RPMI7951 (cell line): ENCODE data around the gene ZNF138. TPM values are rescaled to one million over a fixed set of nuclear protein-coding genes. Genes with fewer than 3 reads are reported as not detected.
A peak's percentile ranks its signal among the peaks of the same experiment; 100 is the strongest.
"Not testable (repeated sequence)": the region's sequence is repeated elsewhere in the genome, so short reads cannot be mapped to it uniquely, and the experiment has no call there.

Source experiments
- DNase-seq: peaks from one replicate; pipeline ENCODE4 v3.0.0-alpha.2; 2012; ENCODE audit warnings: low read depth
- total RNA-seq: library from RNA; depleted of rRNA; stranded (reverse); fragments of >200 nt; shearing (Covaris generic); gene quantifications from 2 replicates; pipeline ENCODE4 v1.2.3, GENCODE V29; 2014; rRNA removed

ZNF138 gene
- total RNA-seq = 7.0 and 8.8 TPM in 2 replicates

DNA sequence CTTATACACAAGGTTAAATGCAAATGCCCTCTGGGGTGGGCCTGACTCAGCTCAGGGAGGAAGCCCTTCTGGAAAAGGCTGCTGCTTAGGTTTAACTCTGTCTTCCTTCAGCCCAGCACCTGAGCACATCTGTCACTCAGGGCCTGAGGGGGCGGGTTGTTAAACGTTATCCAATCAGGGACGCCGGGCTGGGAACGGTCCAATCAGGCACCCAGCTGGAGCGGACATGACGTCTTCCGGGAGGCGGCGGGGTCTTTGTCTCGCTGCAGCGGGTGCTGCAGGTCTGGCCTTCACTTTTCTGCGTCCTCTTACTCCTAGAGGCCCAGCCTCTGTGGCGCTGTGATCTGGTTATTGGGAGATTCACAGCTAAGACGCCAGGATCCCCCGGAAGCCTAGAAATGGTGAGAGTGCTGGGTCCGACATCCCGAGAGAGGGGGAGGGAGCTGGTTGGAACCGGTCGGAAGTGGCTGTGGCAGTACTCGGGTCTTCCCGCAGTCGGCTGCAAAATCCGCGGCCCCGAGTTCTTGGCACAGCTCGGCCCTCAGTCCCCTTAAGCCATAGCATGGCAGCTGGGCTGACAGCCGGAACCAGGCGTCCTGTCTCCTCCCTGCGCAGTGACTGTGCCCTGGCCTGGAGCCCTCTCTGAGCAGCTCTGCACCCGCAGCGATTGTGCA lies at the start of gene ZNF138:
ZNF138 (plus strand) TSS at position 258 of the 674 bp plus-strand sequence; CDS start at position 399, 141 bp downstream.
- peak; percentile 95 for DNase-seq

GRCh38 chr7:64744680-64745079 lies 49.5 kb upstream of the ZNF138 start:
- no peak for DNase-seq

DNA sequence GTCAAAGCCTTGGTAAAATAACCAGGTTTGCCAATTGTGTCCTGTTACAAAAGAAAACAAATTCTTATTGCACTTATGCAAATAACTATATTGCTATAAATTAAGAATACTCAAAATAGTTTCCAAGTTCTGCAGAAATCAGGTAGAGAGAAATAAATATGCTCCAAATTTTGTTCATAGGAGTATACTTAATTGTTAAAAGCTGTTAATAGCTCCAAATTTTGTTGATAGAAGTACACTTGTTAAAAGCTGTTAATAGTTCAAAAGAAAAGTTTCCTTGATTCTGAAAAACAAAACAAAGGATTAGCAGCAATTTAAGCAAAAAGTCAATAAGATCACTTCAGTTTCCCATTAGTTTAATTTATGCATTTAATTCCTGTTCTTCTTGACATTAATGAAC lies 46.4 kb upstream of the ZNF138 start:
- DNase-seq = no peak

- DNase-seq = no peak
Observed at GRCh38 chr7:64753032-64753431, 41.2 kb upstream of the ZNF138 start.

DNA sequence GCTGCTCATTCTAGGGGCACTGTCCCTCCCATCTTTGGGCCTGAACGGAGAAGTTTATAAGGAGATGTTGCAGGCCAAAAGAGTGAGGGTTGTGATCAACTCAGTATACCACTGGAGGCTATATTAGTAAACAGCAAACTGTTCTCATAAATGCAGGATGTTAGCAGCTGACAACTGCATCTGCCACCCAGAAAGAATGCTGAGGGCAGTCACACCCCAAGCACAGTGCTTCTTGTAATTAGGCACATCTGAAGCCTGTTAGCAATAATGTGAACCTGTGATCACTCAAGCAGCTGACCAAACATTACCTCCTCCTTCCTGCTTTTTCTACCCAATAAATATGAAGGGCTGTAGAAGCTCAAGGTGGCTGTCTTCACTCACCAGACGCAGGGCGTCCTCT lies 38.4 kb upstream of the ZNF138 start:
- no peak for DNase-seq

- no peak for DNase-seq
Observed at GRCh38 chr7:64758151-64758550, 36.1 kb upstream of the ZNF138 start.

- no peak for DNase-seq
Observed at GRCh38 chr7:64768824-64769223, 25.4 kb upstream of the ZNF138 start.

GRCh38 chr7:64774204-64774842 lies 19.9 kb upstream of the ZNF138 start:
- DNase-seq = no peak

GRCh38 chr7:64775289-64775688 lies 18.9 kb upstream of the ZNF138 start:
- DNase-seq = peak; percentile 3

GRCh38 chr7:64784842-64785241 lies 9.4 kb upstream of the ZNF138 start:
- not testable (repeated sequence) for DNase-seq

GRCh38 chr7:64787295-64787694 lies 6.9 kb upstream of the ZNF138 start:
- no peak for DNase-seq

DNA sequence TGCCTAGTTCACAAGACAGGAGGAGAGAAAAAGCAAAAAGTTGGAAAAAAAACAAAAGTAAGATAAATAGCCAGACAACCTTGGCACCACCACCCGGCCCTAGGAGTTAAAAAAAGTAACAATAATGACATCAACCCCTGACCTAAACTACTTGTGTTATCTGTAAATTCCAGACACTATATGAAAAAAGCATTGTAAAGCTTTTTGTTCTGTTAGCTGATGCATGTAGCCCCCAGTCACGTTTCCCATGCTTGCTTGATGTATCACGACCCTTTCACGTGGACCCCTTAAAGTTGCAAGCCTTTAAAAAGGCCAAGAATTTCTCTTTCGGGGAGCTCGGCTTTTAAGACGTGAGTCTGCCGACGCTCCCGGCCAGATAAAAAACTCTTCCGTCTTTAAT lies 5.0 kb upstream of the ZNF138 start:
- not testable (repeated sequence) for DNase-seq

DNA sequence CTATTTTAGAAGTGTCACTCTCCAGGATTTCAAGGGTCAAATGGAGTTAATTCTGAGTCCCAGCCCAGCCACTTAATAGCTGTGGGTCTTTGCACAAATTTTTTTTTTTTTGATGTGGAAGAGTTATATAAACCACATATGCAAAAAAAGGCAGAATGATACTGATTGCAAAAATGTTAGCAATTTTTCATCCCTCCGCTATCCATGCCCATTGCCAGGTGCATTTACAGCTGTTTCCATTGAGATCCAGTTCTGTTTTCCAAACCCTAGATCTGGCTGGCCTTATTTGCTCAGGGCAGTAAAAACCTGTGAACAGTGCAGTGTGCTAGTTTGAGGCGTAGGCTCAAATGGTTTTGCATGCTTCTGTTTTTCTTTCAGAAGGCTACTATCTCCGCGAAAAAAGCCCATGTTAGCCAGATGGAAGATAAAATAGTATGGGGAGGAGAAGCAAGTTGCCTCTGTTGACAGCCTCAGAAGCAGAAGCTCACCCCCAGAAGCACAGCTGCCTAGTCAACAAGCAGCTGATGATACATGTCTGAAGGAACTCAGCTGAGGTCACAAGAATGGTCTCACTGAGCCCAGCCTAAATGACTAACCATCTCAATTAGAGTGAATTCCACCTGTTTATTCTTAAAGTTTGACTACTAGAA lies 997 bp upstream of the ZNF138 start:
- no peak for DNase-seq

DNA sequence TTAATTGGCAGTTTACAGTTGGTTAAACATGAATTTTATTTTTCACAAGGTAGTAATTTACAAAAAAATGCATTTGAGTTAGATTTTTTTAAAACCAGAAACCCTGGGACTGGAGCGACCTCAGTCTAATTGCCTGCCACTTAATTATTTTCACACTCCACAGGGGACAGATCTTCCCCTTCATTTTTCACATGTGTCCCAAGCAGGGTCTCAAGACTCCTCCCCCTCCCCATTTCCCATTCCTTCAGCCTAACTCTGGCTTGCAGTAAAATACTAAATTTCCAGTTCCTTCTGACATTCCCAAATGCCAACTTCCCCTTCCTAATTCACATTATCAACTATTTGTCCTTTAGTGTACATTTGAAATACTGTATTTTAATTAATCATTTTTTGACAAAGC lies 948 bp downstream of the ZNF138 start:
- no peak for DNase-seq

- DNase-seq = not testable (repeated sequence)
Observed at GRCh38 chr7:64799169-64799568, 4.9 kb downstream of the ZNF138 start.

GRCh38 chr7:64802699-64803098 lies 8.5 kb downstream of the ZNF138 start:
- DNase-seq = no peak

DNA sequence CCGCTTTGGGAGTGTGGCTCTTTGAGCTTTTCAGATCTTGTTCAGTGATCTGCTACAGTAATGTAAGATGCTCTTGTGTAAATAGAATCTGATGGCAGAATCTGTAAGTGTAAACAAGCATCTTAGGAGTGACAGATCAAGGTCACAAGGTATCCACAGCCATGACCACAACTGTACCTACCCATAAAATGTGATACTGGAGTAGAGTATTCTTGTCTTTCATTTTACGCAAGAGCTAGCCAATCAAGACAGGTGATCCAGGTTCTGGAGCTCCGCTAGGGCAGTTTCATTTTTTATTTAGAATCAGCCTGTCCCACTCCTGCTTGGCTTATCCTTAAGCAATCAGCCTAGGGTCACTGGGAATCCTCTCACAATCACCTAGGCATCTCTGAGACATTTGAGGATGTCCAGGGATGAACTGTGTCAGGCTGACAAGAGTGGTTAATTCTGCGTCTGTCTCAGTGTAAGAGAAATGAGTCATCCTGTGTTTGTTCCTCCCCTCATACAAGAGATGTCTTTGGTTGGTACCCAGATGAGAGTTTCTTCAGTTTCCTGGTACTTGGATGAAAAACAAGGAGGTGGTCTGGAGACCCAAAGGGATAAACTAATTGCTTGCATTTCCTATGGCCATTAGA lies 13.6 kb downstream of the ZNF138 start:
- no peak for DNase-seq

- no peak for DNase-seq
Observed at GRCh38 chr7:64811767-64812166, 17.5 kb downstream of the ZNF138 start.

GRCh38 chr7:64830926-64831325 lies 36.7 kb downstream of the ZNF138 start:
- DNase-seq = no peak

DNA sequence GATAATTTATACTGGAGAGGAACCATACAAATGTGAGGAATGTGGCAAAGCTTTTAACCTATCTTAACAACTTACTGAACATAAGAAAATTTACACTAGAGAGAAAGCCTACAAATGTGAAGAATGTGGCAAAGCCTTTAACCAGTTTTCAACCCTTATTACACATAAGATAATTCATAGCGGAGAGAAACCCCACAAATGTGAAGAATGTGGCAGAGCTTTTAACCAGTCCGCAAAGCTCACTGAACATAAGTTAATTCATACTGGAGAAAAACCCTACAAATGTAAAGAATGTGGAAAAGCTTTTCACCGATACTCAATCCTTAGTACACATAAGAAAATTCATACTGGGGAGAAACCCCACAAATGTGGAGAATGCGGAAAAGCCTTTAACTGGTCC lies 37.9 kb downstream of the ZNF138 start:
- DNase-seq = no peak

GRCh38 chr7:64834989-64835388 lies 40.8 kb downstream of the ZNF138 start:
- DNase-seq = no peak

- DNase-seq = not testable (repeated sequence)
Observed at GRCh38 chr7:64835856-64836255, 41.6 kb downstream of the ZNF138 start.

DNA sequence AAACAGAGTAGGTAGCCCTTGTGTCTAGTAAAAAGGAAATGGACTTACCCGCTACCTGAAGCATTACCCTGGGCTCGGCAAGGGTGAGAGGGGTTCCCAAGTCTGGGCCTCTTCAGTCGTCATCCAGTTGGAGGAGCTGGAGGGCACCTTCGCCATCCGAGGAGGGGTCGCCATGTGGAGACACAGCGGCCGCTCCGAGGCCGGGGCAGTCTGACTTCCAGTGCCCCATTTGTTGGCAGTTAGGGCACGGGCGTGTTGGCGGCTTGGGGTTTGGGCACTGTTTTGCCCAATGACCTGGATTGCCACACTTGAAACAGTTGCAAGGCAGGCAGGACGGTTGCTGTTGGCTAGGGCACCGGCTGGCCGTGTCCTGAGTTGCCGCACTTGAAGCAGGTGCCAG lies 43.8 kb downstream of the ZNF138 start:
- DNase-seq = not testable (repeated sequence)
